ENCODE measurements around the gene SPPL3.
"Not testable (repeated sequence)": the region's sequence is repeated elsewhere in the genome, so short reads cannot be mapped to it uniquely, and the experiment has no call there.

Gene SPPL3

DNA sequence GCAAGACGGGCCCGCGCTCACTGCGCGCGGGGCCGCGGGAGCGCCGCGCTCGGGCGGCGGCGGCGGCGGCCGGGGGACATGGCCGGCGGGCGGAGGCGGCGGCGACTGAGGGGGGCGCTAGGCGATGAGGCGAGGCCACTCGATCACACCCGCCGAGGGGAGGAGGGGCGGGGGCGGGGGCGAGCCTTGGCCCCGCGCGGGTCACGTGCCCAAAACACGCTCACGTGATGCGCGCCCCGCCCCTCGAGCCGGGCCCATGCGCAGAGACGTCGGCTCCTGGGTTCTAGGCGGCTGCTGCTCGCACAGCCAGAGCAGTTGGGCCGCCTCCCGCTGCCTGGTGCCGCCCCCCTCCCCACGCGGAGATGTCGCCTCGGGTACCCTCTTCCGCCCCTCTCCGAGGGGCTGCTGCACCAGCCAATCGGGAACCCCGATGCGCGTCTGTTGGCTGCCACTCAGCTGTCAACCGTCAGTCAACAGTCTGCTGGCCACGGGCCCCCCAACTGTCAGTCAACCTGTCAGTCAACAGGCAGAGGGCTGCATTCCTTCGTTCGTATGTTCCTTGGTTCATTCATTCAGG is at the start of gene SPPL3:
TSS of gene SPPL3 (minus strand) at position 162 of the 577 bp plus-strand sequence. CDS start 491 bp downstream, outside the sequence.
- DNase-seq, result peak; percentile 88

DNA sequence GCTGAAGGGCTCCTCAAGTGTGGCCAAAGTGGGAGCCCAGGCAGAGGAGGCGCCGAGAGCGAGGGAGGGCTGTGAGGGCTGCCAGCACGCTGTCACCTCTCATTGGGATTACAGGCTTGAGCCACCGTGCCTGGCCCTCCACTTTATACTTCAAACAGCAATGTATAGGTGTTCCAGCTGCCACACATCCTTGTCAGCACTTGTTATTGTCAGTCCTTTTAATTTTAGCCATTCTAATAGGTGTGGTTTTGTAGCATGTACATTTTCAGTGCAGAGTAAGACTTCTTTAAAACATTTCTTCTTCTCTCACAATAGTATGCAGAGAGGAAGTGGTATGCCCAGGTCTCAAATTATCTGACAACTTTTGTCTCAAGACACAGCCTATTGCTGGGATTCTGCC is 46.6 kb upstream of the SPPL3 start:
- no peak for DNase-seq

DNA sequence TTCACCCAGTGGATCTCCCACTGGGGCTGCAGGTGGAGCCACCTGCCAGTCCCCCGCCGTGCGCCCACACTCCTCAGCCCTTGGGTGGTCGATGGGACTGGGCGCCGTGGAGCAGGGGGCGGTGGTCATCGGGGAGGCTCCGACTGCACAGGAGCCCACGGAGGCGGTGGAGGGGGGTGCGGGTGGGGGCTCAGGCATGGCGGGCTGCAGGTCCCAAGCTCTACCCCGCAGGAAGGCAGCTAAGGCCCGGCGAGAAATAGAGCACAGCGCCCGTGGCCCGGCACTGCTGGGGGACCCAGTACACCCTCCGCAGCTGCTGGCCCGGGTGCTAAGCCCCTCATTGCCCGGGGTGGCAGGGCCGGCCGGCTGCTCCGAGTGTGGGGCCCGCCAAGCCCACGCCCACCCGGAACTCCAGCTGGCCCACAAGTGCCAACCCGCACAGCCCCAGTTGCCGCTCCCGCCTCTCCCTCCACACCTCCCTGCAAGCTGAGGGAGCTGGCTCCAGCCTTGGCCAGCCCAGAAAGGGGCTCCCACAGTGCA is 46.2 kb upstream of the SPPL3 start:
- DNase-seq, result not testable (repeated sequence)

DNA sequence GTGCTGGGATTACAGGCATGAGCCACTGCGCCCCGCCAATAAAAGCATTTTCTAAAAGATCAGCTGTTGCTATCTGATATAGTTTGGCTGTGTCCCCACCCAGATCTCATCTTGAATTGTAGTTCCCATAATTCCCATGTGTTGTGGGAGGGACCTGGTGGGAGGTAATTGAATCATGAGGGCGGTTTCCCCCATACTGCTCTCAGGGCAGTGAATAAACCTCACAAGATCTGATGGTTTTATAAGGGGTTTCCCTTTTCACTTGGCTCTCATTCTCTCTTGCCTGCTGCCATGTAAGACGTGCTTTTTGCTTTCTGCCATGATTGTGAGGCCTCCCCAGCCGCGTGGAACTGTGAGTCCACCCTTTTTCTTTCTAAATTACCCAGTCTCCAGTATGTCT is 41.4 kb upstream of the SPPL3 start:
- not testable (repeated sequence) for DNase-seq

DNA sequence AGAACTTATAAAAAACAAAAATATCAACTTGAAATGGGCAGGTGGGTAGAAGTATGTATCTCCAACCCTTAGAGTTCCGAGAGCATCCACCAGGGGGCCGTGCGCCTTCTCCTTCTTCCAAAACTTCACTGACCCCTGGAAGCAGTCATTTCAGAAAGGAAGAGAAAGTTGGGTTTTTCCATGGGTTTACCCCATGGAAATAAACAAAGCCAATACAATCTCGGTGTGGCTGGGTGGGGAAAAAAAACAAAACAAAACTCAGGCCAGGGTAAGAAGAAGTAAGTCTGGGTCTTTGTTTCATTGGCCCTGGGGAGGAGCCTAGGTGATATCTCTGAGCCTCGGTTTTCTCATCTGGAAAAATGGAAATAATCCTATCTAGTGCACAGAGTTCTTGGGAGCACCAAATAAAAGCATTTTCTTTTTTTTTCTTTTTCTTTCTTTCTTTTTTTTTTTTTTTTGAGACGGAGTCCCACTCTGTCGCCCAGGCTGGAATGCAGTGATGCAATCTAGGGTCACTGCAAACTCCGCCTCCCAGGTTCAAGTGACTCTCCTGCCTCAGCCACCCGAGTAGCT is 40.6 kb upstream of the SPPL3 start:
- DNase-seq, result no peak

DNA sequence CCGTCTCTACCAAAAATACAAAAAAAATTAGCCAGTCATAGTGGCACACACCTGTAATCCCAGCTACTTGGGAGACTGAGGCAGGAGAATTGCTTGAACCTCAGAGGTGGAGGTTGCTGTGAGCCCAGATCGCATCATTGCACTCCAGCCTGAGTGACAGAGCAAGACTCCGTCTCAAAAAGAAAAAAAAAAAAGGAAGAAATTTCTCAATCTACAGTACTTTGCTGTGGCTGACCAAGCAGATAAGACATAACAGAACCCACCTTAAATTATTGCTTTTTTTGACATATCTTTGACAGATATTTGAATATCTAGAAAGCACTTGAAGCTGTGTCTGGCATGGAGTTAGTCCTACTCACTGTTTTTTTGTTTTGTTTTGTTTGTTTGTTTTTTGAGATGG is 39.3 kb upstream of the SPPL3 start:
- no peak for DNase-seq

DNA sequence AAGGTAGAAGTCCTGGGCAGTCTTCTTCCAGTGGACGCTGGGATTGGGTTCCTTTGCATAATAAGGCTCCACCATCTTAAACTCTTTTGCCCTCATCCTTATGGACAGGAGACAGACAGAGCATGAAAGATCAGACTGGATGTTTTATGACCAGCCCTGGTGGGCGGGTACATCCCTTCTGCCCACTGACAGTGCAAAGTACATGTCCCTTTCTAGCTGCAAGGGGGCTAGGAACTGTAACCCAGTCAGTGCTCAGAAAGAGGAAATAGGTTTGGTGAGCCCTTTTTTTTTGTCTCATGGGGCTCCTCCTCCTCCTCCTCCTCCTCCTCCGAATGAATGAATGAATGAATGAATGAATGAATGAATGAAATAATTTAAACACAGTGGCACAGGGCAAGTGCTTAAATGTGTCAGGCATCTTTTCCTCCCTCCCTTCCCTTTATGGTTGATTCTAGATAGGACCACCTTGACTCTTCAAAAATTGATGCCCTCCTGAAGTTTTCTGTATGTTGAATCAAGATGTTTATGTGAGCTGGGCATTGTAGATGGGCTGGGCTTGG is 37.8 kb upstream of the SPPL3 start:
- DNase-seq, result no peak

GRCh38 chr12:120941412-120941811 is 37.3 kb upstream of the SPPL3 start:
- no peak for DNase-seq

GRCh38 chr12:120940799-120941198 is 36.6 kb upstream of the SPPL3 start:
- DNase-seq, result no peak

- DNase-seq, result no peak
These were observed 35.8 kb upstream of the SPPL3 start for GRCh38 chr12:120940006-120940405.

DNA sequence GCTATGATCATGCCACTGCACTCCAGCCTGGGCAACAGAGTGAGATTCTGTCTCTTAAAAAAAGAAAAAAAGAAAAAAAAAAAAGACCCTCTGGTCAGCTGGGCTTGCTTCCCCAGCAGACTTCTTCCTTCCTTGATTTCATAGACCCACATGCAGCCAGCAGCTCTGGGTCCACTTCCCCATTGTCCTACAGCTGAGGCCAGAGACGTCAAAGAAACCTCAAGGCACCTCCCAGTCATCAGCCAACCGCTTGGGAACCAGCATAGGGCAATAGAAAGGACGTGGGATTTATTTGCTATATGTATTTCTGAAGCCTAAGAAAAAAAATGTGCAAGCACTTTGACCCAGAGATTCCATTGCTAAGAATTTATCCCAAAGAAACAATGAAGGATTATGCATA is 35.4 kb upstream of the SPPL3 start:
- no peak for DNase-seq

GRCh38 chr12:120938496-120938895 is 34.3 kb upstream of the SPPL3 start:
- DNase-seq, result no peak

- DNase-seq, result no peak
These were observed 32.0 kb upstream of the SPPL3 start for GRCh38 chr12:120936197-120936596.

GRCh38 chr12:120933786-120934185 is 29.6 kb upstream of the SPPL3 start:
- DNase-seq, result no peak

DNA sequence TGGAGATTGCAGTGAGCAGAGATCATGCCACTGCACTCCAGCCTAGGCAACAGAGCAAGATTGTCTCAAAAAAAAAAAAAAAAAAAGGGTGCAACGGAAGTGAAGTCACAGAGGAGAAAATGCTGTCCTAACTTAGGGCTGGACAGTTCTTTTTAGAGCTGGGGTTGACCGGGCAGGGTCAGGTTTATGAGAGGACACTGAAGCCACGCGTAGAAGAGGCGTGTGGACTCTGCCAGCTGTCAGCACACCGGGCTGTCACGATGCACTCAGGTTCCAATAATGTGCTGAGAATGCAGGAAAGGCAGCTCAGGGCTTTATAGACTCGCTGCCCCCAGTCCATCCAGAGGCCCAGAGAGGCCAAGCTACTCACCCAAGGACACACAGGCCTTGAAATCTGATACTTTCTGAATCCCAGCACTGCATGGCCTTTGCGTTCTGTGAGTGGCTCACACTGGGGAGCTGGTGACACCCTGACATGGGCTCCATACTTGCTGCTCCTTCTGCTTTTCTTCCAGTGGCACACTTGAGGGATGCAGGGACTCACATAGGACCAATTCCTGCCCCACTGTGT is 28.9 kb upstream of the SPPL3 start:
- no peak for DNase-seq

DNA sequence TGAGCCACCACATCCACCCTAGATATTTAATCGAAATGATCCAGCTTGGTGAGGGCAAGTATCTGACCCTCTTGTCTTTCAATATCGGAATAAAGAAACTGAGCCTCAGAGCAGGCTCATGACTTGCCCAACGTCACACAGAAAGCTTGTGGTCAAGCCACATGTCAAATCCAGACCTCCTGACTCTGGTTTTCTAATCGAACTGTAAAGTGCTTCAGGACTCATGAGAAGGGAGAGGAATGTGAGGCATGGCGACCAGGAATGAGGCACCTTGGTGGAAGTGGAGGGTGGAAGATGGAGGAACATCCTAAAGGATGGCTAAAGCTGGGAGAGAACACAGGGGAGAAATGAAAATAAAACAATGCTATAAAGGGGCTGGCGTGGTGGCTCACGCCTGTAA is 27.9 kb upstream of the SPPL3 start:
- DNase-seq, result no peak

- no peak for DNase-seq
These were observed 25.9 kb upstream of the SPPL3 start for GRCh38 chr12:120930032-120930431.

GRCh38 chr12:120928864-120929652 is 24.9 kb upstream of the SPPL3 start:
- DNase-seq, result no peak

DNA sequence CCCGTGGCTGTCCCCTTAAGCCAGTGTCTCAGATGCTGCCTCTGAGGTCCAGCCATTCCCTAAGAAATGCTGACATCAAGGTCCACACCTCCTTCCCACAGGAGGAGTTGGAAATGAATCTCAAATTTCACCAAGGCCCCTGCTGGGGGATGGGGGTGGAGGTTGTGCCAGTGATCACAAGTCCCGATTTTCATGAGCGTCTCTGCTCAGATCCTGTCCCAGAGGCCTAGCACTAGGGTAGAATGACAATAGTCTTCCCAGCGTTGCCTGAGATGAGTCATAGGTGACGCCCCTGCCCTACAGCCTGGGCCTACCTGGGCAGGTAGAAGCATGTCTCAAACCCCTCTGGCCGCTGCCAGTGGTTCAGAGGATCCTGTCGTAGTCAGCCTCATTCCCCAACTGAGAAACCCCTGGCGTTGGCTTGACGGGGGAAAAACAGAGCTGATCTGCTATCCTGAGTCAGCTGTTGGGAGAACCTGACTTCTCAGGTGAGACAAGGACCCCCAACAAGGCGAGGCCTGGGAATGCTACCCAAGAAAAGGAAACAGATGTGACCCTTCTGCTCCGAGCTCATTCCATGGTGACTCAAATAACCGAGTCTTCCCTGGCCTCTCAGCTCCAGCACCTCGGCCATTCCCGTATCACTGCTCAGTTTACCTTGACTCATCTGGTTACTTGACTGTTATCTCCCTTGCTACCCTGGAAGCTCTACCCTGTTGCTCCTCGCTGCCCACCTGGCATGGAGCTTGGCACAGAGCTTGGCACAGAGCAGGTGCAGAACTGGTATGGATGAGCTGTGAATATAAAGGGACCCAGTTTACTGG is 21.8 kb upstream of the SPPL3 start:
- DNase-seq, result no peak

- no peak for DNase-seq
These were observed 18.1 kb upstream of the SPPL3 start for GRCh38 chr12:120922279-120922678.

GRCh38 chr12:120921637-120922036 is 17.5 kb upstream of the SPPL3 start:
- no peak for DNase-seq

- DNase-seq, result no peak
These were observed 16.0 kb upstream of the SPPL3 start for GRCh38 chr12:120920178-120920577.

DNA sequence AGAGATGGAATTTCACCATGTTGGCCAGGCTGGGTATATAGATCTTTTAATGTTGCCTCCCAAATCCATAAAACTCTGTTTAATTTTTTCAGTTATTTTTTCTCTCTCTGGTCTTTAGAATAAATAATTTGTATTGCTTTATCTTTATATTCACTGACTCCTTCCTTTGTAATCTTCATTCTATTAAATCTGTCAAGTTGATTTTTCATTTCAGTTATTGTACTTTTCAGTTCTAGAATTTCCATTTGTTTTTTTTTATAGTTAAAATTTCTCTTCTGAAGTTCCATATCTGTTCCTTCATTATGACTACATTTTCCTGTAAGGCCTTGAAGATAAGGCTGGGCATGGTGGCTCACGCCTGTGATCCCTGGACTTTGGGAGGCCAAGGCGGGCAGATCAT is 13.6 kb upstream of the SPPL3 start:
- DNase-seq, result no peak
